Measurements from ENCODE around the gene PARP14. TPM values are rescaled to one million over a fixed set of nuclear protein-coding genes. Genes with fewer than 3 reads are reported as not detected.
"Not testable (repeated sequence)": the region's sequence is repeated elsewhere in the genome, so short reads cannot be mapped to it uniquely, and the experiment has no call there.

Gene PARP14
- total and polyA plus RNA-seq, 10 of the 15 experiments (the other 5 are each of a cell fraction or from before 2014, with no cell fraction given), result 21.6 to 189 (median 92.7) TPM

DNA sequence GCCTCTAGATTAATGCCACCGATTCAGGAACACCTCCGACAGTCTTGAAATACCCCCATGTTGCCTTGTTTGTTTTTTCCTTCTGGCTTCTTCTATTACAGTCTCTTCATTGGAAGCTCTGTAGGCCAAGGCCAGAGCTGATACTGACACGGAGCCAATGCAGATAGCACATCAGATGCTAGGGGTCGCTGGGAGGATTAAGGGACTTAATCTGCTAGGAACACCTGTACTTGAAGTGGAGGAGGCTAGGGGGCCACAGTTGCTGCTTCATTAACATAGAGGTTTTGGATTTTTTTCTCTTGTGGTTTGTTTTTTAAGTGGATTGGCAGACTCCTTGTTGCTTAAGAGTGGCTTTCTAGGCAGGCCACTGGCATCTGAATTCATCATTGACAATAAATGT is 49.6 kb downstream of the PARP14 start (continued):
- TF ChIP-seq KAT2A (conservative IDR thresholded peaks at IDR 0.05; ENCODE audit: control insufficient read depth, low read depth, low read length) (no peak), BCL11A (IDR thresholded peaks at IDR 0.05; ENCODE audit: low read depth, low read length) (no peak), MXI1 (IDR thresholded peaks at IDR 0.05; ENCODE audit: low read depth, low read length) (no peak)

DNA sequence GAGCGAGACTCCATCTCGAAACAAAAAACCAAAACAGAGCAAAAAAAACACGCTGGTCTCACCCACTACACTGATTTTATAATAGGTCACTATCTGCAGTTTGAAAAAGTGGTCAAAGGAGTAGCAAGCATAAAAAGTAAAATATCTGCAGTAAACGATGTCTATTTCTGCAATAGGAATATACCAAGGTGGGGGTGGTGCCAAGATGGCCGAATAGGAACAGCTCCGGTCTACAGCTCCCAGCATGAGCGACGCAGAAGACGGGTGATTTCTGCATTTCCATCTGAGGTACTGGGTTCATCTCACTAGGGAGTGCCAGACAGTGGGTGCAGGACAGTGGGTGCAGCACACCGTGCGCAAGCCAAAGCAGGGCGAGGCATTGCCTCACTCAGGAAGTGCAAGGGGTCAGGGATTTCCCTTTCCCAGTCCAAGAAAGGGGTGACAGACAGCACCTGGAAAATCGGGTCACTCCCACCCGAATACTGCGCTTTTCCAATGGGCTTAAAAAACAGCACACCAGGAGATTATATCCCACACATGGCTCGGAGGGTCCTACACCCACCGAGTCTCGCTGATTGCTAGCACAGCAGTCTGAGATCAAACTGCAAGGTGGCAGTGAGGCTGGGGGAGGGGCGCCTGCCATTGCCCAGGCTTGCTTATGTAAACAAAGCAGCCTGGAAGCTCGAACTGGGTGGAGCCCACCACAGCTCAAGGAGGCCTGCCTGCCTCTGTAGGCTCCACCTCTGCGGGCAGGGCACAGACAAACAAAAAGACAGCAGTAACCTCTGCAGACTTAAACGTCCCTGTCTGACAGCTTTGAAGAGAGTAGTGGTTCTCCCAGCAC is 52.3 kb downstream of the PARP14 start:
- BruUV-seq (replicated peaks); H3K36me3 ChIP-seq (ENCODE audit: control insufficient read depth in 2 of 2, insufficient read depth in 2 of 2, low read length in 1 of 2); SMC1A ChIA-PET (ENCODE audit: uncharacterized antibody, unreplicated experiment); DNase-seq (ENCODE audit: low read depth, low spot score); H3K4me2 ChIP-seq (ENCODE audit: control insufficient read depth, insufficient read depth); H3K9me3 ChIP-seq (replicated peaks; ENCODE audit: control insufficient read depth, insufficient read depth, low read length); RAD21 ChIA-PET (ENCODE audit: unreplicated experiment); H3K27ac ChIP-seq (ENCODE audit: control insufficient read depth, insufficient read depth); POLR2A ChIA-PET; H3K4me1 ChIP-seq (ENCODE audit: control insufficient read depth, insufficient read depth, low read length); intact Hi-C loops (cut with micrococcal nuclease; ENCODE audit: unreplicated experiment); ATAC-seq; H3K9ac ChIP-seq (ENCODE audit: control insufficient read depth, insufficient read depth, low read length); H3K79me2 ChIP-seq (ENCODE audit: control insufficient read depth, insufficient read depth, low read length); H3K27me3 ChIP-seq (replicated peaks in 1 of 2; ENCODE audit: control insufficient read depth in 2 of 2, insufficient read depth in 2 of 2, low read length in 1 of 2); H4K20me1 ChIP-seq (ENCODE audit: control insufficient read depth, insufficient read depth); H2AFZ ChIP-seq (ENCODE audit: control insufficient read depth, low read depth, low read length); CTCF ChIA-PET; in situ Hi-C loops (cut with MboI); FAIRE-seq; H3K4me3 ChIP-seq: not testable (repeated sequence)
- 95% methylated on average over 22 of the region's 22 CpGs for WGBS (ENCODE audit: insufficient coverage, insufficient replicate concordance, low lambda C conversion rate, missing lambda C conversion rate)

DNA sequence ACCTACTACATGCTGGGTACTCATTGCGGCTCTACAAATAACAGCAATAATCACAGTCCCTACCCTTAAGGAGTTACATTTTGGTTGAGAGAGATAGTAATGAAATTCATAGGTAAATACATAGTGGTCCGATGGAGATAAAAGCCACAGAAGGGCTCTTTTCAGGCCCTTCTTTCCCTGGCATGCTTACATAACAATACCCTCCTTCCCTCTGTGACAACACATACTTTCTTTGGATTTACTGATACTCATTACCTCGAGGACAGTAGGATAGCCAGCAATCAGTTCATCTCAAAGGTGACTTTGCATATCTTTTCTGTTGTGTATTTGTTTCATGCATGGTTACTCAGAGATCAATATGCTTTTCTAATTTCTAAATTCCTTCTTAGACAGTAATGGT is 58.5 kb downstream of the PARP14 start:
- H3K27ac ChIP-seq (ENCODE audit: control insufficient read depth, insufficient read depth), result no peak overlapping the region
- H4K20me1 ChIP-seq (ENCODE audit: control insufficient read depth, insufficient read depth), result no peaks in the 10 kb centered on the region
- no peaks in the 10 kb centered on the region for H3K27me3 ChIP-seq (replicated peaks in 1 of 2; ENCODE audit: control insufficient read depth in 2 of 2, insufficient read depth in 2 of 2, low read length in 1 of 2)
- ChIA-PET RAD21 (ENCODE audit: unreplicated experiment) (no interaction called here), POLR2A (no interaction called here), SMC1A (ENCODE audit: uncharacterized antibody, unreplicated experiment) (no interaction called here), CTCF (no interaction called here)
- H3K4me1 ChIP-seq (ENCODE audit: control insufficient read depth, insufficient read depth, low read length), result no peaks in the 10 kb centered on the region
- H2AFZ ChIP-seq (ENCODE audit: control insufficient read depth, low read depth, low read length), result no peak overlapping the region
- H3K79me2 ChIP-seq (ENCODE audit: control insufficient read depth, insufficient read depth, low read length), result no peaks in the 10 kb centered on the region
- 84% methylated on average over 3 of the region's 3 CpGs for WGBS (ENCODE audit: insufficient coverage, insufficient replicate concordance, low lambda C conversion rate, missing lambda C conversion rate)
- in situ Hi-C loops (cut with MboI), result no loop called here
- H3K36me3 ChIP-seq (ENCODE audit: control insufficient read depth in 2 of 2, insufficient read depth in 2 of 2, low read length in 1 of 2), result no peaks in the 10 kb centered on the region
- no TSS peak for BruUV-seq (replicated peaks)
- no peak for DNase-seq (ENCODE audit: low read depth, low spot score)
- H3K9me3 ChIP-seq (replicated peaks; ENCODE audit: control insufficient read depth, insufficient read depth, low read length), result no peaks in the 10 kb centered on the region; the same call in 1 of the 3 replicates
- TF ChIP-seq RBBP5 (conservative IDR thresholded peaks at IDR 0.05), result no peak
- TF ChIP-seq, protein P1, sequence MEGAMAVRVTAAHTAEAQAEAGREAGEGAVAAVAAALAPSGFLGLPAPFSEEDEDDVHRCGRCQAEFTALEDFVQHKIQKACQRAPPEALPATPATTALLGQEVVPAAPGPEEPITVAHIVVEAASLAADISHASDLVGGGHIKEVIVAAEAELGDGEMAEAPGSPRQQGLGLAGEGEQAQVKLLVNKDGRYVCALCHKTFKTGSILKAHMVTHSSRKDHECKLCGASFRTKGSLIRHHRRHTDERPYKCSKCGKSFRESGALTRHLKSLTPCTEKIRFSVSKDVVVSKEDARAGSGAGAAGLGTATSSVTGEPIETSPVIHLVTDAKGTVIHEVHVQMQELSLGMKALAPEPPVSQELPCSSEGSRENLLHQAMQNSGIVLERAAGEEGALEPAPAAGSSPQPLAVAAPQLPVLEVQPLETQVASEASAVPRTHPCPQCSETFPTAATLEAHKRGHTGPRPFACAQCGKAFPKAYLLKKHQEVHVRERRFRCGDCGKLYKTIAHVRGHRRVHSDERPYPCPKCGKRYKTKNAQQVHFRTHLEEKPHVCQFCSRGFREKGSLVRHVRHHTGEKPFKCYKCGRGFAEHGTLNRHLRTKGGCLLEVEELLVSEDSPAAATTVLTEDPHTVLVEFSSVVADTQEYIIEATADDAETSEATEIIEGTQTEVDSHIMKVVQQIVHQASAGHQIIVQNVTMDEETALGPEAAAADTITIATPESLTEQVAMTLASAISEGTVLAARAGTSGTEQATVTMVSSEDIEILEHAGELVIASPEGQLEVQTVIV (IDR thresholded peaks at IDR 0.05; ENCODE audit: borderline replicate concordance, partially characterized antibody), result no peak
- no peak for TF ChIP-seq MYC (IDR thresholded peaks at IDR 0.05; ENCODE audit: insufficient read depth, insufficient read length, insufficient replicate concordance, low read length, severe bottlenecking)
- TF ChIP-seq, protein P2, sequence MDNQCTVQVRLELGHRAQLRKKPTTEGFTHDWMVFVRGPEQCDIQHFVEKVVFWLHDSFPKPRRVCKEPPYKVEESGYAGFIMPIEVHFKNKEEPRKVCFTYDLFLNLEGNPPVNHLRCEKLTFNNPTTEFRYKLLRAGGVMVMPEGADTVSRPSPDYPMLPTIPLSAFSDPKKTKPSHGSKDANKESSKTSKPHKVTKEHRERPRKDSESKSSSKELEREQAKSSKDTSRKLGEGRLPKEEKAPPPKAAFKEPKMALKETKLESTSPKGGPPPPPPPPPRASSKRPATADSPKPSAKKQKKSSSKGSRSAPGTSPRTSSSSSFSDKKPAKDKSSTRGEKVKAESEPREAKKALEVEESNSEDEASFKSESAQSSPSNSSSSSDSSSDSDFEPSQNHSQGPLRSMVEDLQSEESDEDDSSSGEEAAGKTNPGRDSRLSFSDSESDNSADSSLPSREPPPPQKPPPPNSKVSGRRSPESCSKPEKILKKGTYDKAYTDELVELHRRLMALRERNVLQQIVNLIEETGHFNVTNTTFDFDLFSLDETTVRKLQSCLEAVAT (IDR thresholded peaks at IDR 0.05), result no peak
- TF ChIP-seq SREBF2 (IDR thresholded peaks at IDR 0.05; ENCODE audit: low read length), result no peak
- no peak for TF ChIP-seq ZNF207 (IDR thresholded peaks at IDR 0.05; ENCODE audit: borderline replicate concordance)
- no peak overlapping the region for H3K4me3 ChIP-seq
- no peak for FAIRE-seq
- no peak overlapping the region for H3K9ac ChIP-seq (ENCODE audit: control insufficient read depth, insufficient read depth, low read length)
- H3K4me2 ChIP-seq (ENCODE audit: control insufficient read depth, insufficient read depth), result no peak overlapping the region
- intact Hi-C loops (cut with micrococcal nuclease; ENCODE audit: unreplicated experiment), result no loop called here
- ATAC-seq, result no peak

All from GM12878 (cell line).